Renal cortical epithelial cell (primary cell): ENCODE data around the gene HOXB1. TPM values are rescaled to one million over a fixed set of nuclear protein-coding genes. Genes with fewer than 3 reads are reported as not detected.
"Not testable (repeated sequence)": the region's sequence is repeated elsewhere in the genome, so short reads cannot be mapped to it uniquely, and the experiment has no call there.

Experiments
- DNase-seq: peaks from one replicate; pipeline ENCODE4 v3.0.0-alpha.2; 2011; ENCODE audit warnings: low read depth
- total RNA-seq: library from RNA; depleted of rRNA; stranded (reverse); fragments of >200 nt; gene quantifications from 2 replicates; pipeline ENCODE4 v1.2.3, GENCODE V29; 2014

The HOXB1 gene
- total RNA-seq, 1 donor from 2014 or later, result not detected

DNA sequence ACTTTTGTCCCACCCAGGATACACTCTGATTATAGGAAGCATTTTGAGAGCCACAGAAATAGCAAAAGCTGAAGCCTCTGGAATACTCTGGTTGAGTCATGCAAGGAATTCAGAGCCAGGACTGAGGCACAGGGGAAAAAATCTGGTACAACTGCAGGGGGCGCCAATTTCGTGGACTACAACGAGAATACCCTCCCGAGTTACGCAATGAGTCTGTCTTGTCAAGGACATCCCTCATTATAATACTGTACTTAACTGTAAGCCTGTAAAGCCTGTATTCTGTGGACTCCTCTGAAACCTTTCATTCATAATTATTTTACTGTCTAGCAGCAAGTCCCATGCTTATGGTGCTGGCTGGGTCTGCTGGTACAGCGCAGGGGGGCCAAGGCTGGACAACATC, 7.8 kb downstream of the HOXB1 start:
- DNase-seq, result no peak

DNA sequence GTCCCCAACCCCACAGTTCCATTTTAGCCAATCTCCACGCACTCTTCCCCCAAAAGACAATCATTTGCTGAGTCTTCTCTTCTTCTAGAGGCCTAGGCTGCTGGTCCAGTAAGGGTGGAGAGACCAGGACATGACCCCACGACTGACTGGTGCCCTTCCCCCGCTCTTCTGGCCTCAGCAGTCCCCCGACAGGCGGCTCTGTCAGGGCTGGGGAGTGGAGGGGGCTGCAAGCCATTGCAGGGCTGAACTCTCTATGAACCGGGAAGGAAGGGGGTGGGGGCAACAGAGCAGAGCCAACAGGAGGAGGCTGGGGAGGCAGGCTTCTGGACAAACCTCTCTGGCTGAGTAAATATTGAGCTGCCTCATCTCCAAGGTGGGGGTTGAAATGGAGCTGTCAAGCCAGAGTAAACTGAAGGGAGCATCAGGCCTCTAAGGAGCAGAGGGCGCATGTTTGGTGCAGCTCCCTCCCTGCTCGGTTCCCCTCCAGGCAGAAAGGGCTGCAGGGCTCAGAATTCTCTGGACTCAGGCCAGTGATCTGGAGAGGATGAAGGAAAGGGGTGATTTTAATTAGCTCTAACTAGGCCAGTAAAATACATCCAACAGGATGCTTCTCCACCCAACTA, 8.7 kb downstream of the HOXB1 start:
- peak; percentile 58 for DNase-seq

DNA sequence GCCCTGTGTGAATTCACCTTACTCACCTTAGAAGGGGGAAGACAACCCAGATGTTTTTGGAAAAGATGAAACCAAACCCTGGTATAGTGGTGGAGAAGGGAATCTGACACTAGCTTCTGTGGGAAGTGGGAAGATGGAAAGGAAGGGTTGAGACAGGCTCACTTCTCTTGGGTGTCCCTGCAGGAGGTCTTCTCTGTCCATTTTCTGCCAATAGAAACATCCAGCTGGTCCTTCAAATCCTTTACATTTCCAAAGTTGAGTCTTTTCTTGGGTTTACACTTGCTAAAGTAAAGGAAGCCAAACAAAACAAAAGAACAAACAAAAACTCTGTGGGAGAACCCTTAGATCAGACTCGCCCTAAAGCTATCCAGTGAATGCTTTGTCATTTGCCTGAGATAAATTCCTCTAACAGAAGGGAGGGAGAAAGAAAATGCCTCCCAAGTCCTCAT, 10.2 kb downstream of the HOXB1 start:
- peak; percentile 72 for DNase-seq

DNA sequence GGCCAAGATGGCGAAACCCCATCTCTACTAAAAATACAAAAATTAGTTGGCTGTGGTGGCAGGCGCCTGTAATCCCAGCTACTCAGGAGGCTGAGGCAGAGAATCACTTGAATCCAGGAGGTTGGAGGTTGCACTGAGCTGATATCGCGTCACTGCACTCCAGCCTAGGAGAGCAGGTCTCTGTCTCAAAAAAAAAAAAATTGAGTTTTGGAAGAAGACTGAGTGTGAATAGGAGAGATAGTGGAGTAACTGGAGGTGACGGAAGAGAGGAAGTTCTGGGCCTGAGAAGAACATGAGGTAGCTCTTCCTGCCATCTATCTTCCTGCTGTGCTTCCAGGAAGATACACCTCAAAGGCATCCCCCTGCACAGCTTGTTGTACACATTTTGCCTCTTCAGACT, 11.4 kb downstream of the HOXB1 start:
- no peak for DNase-seq

DNA sequence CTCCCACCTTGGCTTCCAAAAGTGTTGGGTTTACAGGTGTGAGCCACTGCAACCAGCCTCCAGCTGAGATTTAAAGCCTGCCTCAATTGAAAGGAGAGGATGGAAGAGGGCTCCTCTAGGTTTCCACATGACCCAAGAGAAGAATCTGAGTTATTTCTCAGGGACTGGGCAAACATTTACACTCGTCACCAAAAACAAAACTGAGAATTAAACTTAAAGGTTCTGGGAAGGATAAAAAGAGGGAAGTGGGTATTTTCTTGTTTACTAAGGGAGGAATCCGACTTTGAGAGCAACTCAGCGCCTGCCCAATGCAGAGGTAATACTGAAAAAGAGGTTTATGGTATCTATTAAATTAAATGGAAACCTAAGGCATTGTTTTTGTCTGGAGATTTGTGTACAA, 13.3 kb downstream of the HOXB1 start:
- DNase-seq, result no peak

DNA sequence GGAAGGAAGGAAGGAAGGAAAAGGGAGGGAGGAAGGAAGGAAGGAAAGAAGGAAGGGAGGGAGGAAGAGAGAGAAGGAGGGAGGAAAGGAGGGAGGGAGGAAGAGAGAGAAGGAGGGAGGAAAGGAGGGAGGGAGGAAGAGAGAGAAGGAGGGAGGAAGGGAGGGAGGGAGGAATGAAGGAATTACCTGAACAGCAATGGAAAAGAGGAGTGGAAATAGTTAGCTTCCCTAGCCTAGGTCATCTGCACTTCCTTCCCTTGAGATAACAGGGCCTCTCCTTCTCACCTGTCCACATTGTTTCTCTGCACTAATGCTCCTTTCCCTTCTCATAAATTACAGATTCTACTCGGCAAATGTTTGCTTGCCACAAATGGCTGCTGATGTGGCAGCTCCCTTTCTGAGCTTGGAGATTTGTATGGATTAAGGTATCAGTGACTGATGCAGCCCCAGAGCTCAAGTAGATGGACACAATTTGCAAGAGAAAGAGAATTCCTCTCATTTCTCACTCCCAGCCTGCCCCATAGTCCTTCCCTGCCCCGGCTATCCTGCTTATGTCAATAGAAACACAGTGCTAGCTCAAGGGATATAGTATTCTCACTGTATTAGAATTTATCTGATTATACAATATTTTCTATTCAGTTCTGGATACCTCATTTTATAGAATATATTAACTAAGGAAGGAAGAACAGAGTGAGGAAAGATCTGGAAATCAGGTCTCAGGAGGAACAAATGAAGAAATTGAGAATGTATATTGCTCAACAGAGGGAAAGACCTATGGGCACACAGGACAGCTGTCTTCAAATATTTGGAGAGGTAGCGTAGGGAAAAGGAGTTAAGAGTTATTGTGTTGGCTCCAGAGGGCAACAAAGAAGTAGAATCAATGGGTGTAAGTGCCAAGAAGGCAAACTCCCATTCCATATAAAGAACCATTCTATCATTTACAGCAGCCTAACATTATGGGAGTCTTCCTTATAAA, 14.6 kb downstream of the HOXB1 start:
- DNase-seq, result no peak

DNA sequence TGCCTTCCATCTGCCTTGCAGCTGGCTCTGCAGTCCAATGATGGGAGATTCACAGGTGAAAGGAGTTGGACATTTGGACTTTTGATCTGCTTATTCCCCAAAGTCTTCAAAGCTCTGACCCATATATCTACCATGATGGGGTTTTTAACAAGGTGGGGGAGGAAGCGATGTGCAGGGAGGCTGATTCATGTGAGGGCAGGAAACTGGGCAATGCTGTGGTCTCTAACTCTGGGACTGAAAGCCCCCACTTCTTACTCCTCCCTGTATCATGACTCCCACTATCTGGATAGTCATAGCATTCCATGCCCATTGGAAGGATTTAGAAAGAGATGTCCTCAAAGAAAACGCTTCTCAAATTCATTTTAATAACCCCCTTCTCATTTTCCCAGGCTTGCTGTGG, 16.3 kb downstream of the HOXB1 start:
- DNase-seq, result no peak

DNA sequence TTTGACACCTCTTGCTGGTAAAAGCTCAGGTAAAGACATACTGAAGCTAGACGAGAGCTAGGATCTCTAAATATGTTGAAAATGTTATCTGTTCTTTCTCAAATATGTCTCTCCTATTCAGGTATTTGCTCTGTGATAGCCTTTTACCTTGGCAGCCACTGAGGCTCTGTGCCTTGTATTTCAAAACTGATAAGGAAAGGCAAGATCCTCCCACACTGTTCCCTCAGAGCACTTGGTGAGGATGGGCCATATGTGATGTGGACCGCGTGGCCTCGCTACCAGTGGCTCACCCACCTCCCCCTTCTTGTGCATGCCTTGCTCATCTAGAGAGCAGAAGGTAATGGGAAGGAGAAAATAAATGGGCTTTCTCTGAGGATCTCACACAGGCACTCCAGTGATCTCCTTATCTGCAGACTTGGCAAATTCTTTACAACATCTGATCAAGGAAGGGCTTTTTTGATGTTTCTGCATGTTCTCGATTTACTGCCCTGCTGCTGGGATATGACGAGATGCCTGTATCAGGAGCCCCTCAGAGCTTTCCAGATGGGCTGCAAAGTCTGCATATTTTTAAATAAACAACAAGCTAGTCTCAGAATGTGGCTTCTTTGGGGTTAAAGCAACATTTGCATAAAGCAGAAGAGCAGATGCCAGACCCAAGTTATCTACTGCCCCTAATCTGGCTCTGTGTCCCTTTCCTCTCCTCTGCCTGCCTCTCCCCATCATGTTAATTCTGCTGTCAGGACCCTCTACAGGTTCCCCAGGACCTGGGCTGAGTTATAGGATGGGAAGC, 16.9 kb downstream of the HOXB1 start:
- DNase-seq, result no peak

DNA sequence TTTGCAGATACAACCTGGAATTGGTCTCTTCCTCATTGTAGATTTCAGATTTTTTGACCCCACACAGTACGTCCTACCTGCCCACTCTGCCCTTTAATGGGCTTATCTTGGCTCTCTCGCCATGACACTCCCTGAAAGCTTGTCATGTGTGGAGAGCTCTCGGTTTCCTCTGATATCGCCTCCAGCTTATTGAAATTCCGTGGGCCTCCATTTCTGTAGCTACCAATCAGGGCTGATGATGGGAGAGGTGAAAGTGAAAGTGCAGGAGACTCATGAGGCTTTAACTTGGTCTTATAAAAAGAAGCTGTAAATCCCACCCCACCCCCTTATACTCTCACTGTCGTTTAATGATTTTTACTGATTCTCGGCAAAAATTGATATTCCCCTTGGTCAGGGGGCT, 17.7 kb downstream of the HOXB1 start:
- no peak for DNase-seq

DNA sequence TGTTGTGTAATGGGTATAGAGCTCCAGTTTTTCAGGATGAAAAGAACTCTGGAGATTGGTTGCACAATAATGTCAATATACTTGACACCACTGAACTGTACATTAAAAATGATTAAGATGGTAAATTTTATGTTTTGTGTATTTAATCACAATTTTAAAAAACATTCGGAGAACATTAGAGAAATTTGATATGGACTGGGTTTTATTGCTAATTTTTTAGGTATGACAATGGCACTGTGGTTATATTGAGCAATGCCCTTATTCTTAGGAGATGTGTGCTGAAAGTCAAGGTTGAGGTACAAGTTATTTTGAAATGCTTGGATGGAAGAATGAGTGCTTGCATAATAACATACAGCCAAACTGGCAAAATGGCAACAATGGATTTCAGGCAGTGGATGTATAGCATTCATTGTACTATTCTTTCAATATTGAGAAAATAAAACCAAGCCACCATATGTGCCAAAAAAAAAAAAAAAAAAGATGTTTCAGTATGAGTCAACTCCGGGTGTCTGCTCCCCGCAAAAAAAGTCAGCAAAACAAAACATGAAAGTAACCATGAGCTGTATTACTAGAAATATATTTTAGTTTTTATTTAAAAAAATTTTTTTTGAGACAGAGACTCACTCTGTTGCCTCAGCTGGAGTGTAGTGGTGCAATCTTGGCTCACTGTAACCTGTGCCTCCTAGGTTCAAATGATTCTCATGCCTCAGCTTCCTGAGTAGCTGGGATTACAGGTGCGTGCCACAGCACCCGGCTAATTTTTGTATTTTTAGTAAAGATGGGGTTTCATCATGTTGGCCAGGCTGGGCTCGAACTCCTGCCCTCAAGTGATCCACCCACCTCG, 19.8 kb downstream of the HOXB1 start:
- DNase-seq, result peak; percentile 53

DNA sequence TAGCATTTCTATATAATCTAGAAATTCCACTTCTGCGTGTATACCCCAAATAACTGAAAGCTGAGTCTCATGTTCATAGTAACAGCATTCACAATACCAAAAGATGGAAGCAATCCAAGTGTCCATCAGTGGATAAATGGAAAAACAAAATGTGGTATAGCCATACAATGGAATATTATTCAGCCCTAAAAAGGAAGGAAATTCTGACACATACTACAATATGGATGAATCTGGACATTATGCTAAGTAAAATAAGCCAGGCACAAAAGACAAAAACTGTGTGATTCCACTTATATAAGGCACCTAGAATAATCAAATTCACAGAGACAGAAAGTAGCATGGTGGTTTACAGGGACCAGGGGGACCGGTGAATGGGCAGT, 20.4 kb downstream of the HOXB1 start:
- no peak for DNase-seq

DNA sequence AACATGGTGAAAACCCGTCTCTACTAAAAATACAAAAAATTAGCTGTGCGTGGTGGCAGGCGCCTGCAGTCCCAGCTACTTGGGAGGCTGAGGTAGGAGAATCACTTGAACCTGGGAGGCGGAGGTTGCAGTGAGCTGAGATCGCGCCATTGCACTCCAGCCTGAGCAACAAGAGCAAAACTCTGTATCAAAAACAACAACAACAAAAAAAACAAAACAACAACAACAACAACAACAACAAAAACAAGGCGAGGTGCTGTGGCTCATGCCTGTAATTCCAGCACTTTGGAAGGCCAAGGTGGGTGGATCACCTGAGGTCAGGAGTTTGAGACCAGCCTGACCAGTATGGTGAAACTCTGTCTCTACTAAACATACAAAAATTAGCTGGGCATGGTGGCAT, 21.1 kb downstream of the HOXB1 start:
- not testable (repeated sequence) for DNase-seq

DNA sequence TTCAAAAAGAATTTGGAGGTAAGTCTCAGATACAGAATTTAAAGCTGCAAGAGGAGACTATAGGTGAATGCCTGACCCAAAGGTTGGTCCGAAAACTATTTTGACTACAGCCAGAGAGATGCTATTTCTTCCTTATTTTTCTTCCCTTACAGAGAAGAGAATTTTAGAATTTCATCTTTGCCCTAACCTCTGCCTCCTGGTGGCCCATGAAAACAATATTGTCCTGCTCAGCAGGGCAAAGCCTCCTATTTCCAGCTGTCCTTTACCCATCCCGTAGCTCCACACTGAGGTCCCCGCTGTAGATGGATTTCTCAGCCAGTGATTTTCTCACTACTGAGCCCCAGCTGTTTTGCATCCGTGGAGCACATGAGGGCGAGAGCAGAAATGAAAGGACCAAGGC, 24.6 kb downstream of the HOXB1 start:
- no peak for DNase-seq

DNA sequence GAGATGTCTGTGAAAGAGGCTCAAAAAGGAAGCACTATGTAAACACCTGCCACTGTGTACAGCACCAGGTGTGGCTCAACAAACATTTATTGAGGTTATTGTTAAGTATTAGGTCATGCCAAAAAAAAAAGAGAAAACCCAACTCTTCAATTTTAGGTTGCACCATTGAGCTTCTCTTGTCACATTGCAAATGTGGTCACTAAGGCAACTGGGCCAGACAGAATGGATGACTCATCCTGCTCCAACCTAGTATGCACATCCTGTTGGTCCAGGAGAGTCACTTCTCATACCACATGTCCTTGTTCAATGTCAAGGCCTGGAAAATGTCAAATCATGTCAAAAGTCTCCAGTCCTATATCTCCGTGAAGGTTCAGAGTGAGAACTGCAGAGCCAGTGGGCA, 25.0 kb downstream of the HOXB1 start:
- peak; percentile 93 for DNase-seq

DNA sequence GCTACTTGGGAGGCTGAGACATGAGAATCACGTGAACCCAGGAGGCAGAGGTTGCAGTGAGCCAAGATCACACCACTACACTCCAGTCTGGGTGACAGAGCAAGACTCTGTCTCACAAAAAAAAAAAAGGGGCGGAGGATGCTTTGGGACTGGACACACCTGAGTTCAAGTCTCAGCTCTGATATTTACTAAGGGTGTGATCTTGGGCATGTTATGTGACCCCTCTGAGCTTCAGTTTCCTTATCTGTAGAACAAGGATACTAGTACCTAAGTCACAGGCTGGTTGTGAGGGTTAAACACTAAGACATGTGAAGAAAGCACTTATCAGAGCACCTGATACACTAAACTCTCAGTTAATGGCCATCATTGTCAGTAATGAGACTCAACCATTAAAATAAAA, 25.9 kb downstream of the HOXB1 start:
- DNase-seq, result no peak

DNA sequence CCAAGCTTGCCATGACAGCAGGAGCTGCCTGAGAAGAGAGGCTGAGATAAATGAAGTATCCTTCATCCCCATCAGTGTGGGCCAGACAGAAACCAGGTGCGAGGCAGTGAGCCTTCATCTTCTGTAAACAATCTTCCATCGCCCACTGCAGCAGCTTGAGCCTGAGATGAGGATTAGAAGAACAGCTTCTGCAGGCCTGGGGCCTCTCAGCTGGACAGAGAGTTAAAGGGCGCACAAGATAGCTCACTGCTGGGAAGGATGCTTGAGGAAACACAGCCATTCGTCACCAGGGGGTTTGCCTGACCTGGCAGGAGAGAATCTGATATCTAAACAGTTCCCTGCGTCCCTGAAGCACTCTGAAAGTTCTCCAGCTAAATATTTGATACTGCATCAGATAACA, 27.1 kb downstream of the HOXB1 start:
- no peak for DNase-seq

DNA sequence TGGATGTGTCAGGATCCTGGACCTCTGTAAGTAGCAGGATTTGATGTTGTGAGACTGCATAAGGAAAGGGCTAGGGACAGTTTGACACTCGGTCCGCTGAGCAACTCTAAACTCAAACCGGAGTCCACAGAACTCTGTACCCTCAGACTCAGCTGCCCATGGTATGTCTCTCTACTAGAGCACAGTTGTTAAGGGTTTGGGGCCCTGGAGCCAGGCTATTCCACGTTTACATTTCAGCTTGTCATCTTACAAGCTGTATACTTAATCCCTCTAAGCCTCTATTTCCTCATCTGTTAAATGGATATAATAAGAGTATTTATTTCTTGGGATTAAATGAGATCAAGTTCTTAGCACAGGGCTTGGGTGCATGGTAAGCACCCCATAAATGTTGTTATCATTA, 27.9 kb downstream of the HOXB1 start:
- no peak for DNase-seq

DNA sequence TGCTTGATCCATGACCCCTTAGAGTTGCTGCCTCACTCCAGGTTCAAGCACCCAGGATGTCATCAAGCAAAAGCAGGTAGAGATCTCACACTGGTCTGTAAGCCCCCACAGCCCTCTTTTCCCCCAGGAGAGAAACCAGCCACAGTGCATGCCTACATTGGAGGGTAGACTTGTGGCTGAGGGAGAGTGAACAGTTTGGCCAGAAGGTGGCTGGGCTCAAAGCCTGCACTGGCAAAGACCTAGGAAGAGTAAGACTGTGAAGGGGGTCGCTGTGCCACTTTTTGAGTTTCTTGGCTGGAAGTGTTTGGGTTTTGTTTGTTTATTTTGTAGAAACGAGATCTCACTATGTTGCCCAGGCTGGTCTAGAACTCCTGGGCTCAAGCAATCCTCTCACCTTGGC, 28.5 kb downstream of the HOXB1 start:
- DNase-seq, result no peak

DNA sequence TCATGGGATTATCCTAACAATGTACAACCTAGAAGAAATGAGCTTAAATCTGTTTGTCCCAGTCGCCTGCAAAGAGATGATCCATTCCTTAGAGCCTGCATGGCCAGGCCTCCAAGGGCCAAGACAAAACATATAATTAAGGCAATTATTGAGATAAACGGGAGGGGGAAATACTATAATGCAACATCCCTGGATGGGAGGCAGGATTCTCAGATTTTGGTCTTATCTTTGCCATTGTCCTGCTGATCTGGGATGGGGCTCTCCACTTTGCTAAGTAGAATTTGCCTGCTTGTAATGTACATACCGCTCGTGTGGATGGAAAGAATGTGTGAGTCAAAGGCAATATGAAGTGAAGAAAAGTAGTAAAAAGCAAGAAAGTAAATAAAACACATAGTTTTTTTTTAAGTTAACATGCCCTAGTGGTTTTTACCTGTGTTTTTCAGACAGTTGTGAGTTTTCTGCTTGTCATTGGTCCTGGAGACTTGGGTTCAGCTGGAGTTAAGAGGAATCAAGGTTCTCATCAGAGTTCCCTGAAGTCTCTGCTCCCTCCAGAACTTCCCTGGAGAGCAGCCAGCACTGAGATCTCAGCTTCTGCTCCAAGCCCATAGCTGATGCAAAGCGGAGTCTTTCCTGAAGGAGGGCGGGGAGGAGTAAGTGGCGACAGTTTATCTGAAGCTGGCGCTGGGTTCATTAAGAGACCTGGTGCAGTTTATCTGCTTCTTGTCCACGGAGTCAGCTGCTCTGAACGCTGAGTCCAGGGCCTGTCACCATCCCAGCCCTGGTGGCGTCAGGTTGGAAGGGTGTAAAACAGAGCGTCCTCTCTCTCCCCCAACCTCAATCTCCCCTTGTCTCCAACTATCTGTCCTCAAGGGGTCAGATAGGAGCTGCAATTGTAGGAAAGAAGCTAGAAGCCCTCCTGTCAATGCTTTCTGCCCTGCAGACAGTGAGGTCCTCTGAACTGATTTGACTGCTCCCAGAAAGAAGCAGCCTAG, 30.1 kb downstream of the HOXB1 start:
- DNase-seq, result no peak

DNA sequence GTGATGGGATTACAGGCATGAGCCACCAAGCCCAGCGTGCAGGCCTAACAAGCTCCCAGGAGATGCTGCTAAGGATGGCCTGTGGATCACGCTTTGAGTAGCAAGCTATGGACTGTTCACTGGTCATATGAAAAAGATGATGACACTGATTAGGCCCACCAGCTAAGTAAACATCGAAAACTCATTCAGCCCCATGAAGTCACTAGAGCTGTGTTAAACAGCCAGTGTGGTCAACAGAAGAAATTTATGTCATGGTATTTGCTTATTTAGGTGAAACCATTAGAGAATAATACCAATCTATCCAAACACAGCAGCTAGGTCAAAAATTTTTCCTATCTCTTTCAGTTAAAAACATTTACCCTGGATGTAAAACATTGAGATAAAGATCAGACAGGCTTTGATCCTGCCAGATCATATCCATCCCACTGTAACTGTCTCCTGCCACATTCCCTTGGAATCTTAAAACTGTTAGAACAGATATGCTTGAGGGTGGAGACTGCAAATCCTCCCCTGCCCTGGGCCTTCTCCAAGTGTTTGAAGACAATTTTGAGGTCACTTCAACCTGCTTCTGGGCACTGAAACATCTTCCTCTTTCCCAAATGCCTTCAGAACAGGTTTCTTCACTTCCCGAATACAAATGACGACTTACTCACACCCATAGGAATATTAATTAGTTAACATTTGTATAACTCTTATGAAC, 30.9 kb downstream of the HOXB1 start:
- DNase-seq, result no peak
